K562 (cell line): ENCODE results near the gene BACE1-AS. TPM values are rescaled to one million over a fixed set of nuclear protein-coding genes. Genes with fewer than 3 reads are reported as not detected.
A peak's percentile ranks its signal among the peaks of the same experiment; 100 is the strongest.

ENCODE experiments used
- ATAC-seq: fragments of 200-7000 bp; cut with Tn5 transposase; 3 replicates; pipeline ENCODE4 v1.9.1; 2020; ENCODE audit warnings: moderate library complexity
- BruUV-seq: library from RNA; stranded (reverse); fragments of 400-500 nt; replicated peaks from 2 replicates; lab custom pipeline; 2021; lab: Mats Ljungman, UMichigan
- CTCF ChIA-PET: fragments of 300-600 bp; formaldehyde crosslinking; extraction: SDS; loops from one replicate; lab custom pipeline; 2021; ENCODE audit warnings: low intra/inter-chr PET ratio; lab: Yijun Ruan, JAX
- POLR2A ChIA-PET: fragments of 300-600, 350-650 bp; sonication (Branson Sonifier 250); formaldehyde crosslinking; extraction: SDS; loops from one replicate; lab custom pipeline; 2021; ENCODE audit warnings: antibody characterized with exemption, inconsistent platforms; lab: Yijun Ruan, JAX
- DNase-seq, 4 experiments: peaks; one replicate each; pipeline versions ENCODE4 v3.0.0 to v3.0.0-alpha.2; 2011 to 2018; ENCODE audit warnings: low spot score in 3 of 4, mixed read lengths in 3 of 4; ENCODE audit errors: extremely low read depth in 1 of 4
- FAIRE-seq: peaks from 2 replicates; lab custom pipeline; 2011; peaks lifted over from hg19 to GRCh38; lab: Jason Lieb, UNC
- H2AFZ ChIP-seq: 2 replicates; pipeline ENCODE4 v1.6.0; 2011; ENCODE audit warnings: low read depth, low read length, control low read depth, inconsistent platforms
- H3K27ac ChIP-seq: fragments of 200-600 bp; 3 replicates; pipeline ENCODE4 v1.8.0; 2011; ENCODE audit warnings: low read depth, mild to moderate bottlenecking, control low read depth, inconsistent platforms, low read length, moderate library complexity, mixed read lengths; ENCODE audit errors: extremely low read depth
- H3K27me3 ChIP-seq, 2 experiments: fragments of 300-600 bp in 1 of 2; 2 replicates in 1 of 2; 3 replicates in 1 of 2; pipeline versions ENCODE4 v1.6.0 to v1.8.0; 2011; ENCODE audit warnings: inconsistent platforms in 2 of 2, low read length in 2 of 2, mild to moderate bottlenecking in 1 of 2, mixed read lengths in 1 of 2, moderate library complexity in 1 of 2; ENCODE audit not compliant: control insufficient read depth in 2 of 2, insufficient read depth in 2 of 2
- H3K36me3 ChIP-seq: fragments of 300-600 bp; 3 replicates; pipeline ENCODE4 v1.8.0; 2011; ENCODE audit warnings: mild to moderate bottlenecking, low read length, inconsistent platforms; ENCODE audit not compliant: control insufficient read depth, insufficient read depth
- H3K4me1 ChIP-seq, 2 experiments: fragments of 200-600 bp in 1 of 2; replicated peaks in 1 of 2; 2 replicates in 1 of 2; 3 replicates in 1 of 2; pipeline versions ENCODE4 v1.5.1 to v1.8.0; 2011; ENCODE audit warnings: inconsistent platforms in 2 of 2, low read length in 2 of 2, mild to moderate bottlenecking in 1 of 2, mixed read lengths in 1 of 2, moderate library complexity in 1 of 2; ENCODE audit not compliant: control insufficient read depth in 2 of 2, insufficient read depth in 2 of 2
- H3K4me2 ChIP-seq: 2 replicates; pipeline ENCODE4 v1.6.1; 2011; ENCODE audit warnings: low read length, control low read depth, inconsistent platforms, mixed read lengths; ENCODE audit not compliant: insufficient read depth
- H3K4me3 ChIP-seq: fragments of 200-600 bp; sonication (generic), shearing (Covaris generic); 2 replicates; pipeline ENCODE4 v1.5.1; 2016; ENCODE audit warnings: control low read depth, inconsistent platforms
- H3K79me2 ChIP-seq: fragments of 200-600 bp; 3 replicates; pipeline ENCODE4 v1.8.0; 2011; ENCODE audit warnings: low read length, inconsistent platforms; ENCODE audit not compliant: control insufficient read depth, insufficient read depth
- H3K9ac ChIP-seq, 2 experiments: 2 replicates each; pipeline versions ENCODE4 v1.6.0 to v1.6.1; 2011; ENCODE audit warnings: low read depth in 2 of 2, low read length in 2 of 2, control low read depth in 1 of 2, inconsistent platforms in 1 of 2, mild to moderate bottlenecking in 1 of 2, mixed read lengths in 1 of 2; ENCODE audit not compliant: insufficient read depth in 1 of 2
- H3K9me1 ChIP-seq: one replicate; pipeline ENCODE4 v1.6.0; 2011; ENCODE audit warnings: inconsistent platforms, mild to moderate bottlenecking, low read length, moderate library complexity; ENCODE audit not compliant: control insufficient read depth, insufficient read depth
- H3K9me3 ChIP-seq: replicated peaks from 2 replicates; pipeline ENCODE4 v1.5.1; 2011; ENCODE audit warnings: low read depth, low read length, inconsistent platforms; ENCODE audit not compliant: control insufficient read depth, insufficient read depth
- H4K20me1 ChIP-seq: replicated peaks from 2 replicates; pipeline ENCODE4 v1.6.1; 2011; ENCODE audit warnings: low read length, inconsistent platforms, mixed read lengths; ENCODE audit not compliant: control insufficient read depth, insufficient read depth
- CREBBP ChIP-seq: IDR thresholded peaks from one replicate; pipeline ENCODE4 v1.6.1; 2012; ENCODE audit warnings: low read depth, mild to moderate bottlenecking, control low read depth, inconsistent platforms, low read length
- CXXC5 ChIP-seq: fragments of 250-450 bp; sonication (Bioruptor Pico); IDR thresholded peaks from 2 replicates; pipeline ENCODE4 v1.8.0; 2022; ENCODE audit warnings: inconsistent platforms, mild to moderate bottlenecking, moderate library complexity
- PCBP1 ChIP-seq: fragments of 200-400 bp; formaldehyde crosslinking; IDR thresholded peaks from 2 replicates; pipeline ENCODE4 v1.6.1; 2018; ENCODE audit warnings: mild to moderate bottlenecking, low read depth, low read length; ENCODE audit not compliant: poor library complexity, severe bottlenecking
- PHF21A ChIP-seq: fragments of 450-650 bp; IDR thresholded peaks from 2 replicates; pipeline ENCODE4 v1.6.1; 2017; ENCODE audit warnings: low read depth, borderline replicate concordance
- POLR2AphosphoS5 ChIP-seq: IDR thresholded peaks from 2 replicates; pipeline ENCODE4 v1.6.1; 2011; ENCODE audit warnings: mild to moderate bottlenecking, low read depth, low read length, moderate library complexity; ENCODE audit not compliant: control insufficient read depth, insufficient read depth
- STAT6 ChIP-seq: sonication (generic); formaldehyde crosslinking; IDR thresholded peaks from 2 replicates; pipeline ENCODE4 v1.8.1; 2023; ENCODE audit warnings: mild to moderate bottlenecking, missing genetic modification reagents
- WGBS: fragments of 100-300 bp; shearing (Covaris generic); methylation state at CpG from one replicate; pipeline ENCODE4 v1.1.6; 2016; ENCODE audit warnings: low coverage, mixed read lengths; ENCODE audit not compliant: insufficient coverage; ENCODE audit errors: missing lambda C conversion rate; 5-methylcytosine and 5-hydroxymethylcytosine counted together
- in situ Hi-C: fragments of 300-500 bp; cut with MboI; formaldehyde crosslinking; loops from 4 replicates; pipeline ENCODE4 v1.15.0; 2018; ENCODE audit warnings: inconsistent platforms, mixed read lengths
- intact Hi-C: fragments of 100-400 bp; cut with micrococcal nuclease; formaldehyde crosslinking; loops from 2 replicates; pipeline ENCODE4 v1.14.2; 2022
- polyA plus RNA-seq, 8 experiments: library from polyadenylated mRNA; depleted of rRNA in 4 of 8; stranded (reverse) in 5 of 8; unstranded in 3 of 8; fragments of >200 nt; fragmentation: Nextera tagmentation in 2 of 8; fragmentation: Illumina TruSeq in 1 of 8; extraction: Ambion mirVana in 2 of 8; extraction: Trizol in 1 of 8; gene quantifications; 2 replicates each; pipeline versions ENCODE4 v1.2.1 to v1.2.3, GENCODE V29; 2011 to 2014; ENCODE audit warnings: inconsistent platforms in 1 of 8, missing spikeins in 1 of 8
- total RNA-seq, 7 experiments: library from RNA; depleted of rRNA in 6 of 7; stranded (reverse); fragments of >200 nt in 6 of 7; fragmentation: Illumina TruSeq in 2 of 7; extraction: Trizol in 2 of 7; gene quantifications; 2 replicates each; pipeline versions ENCODE4 v1.2.1 to v1.2.3, GENCODE V29; 2011 to 2021; ENCODE audit warnings: low replicate concordance in 1 of 7
- TF ChIP-seq, protein P1 (sequence below): fragments of 250-450 bp; sonication (Bioruptor Pico); IDR thresholded peaks from 2 replicates; pipeline ENCODE4 v1.4.0; 2020; ENCODE audit warnings: mild to moderate bottlenecking
- TF ChIP-seq, protein P2 (sequence below), 2 experiments: IDR thresholded peaks; 2 replicates each; pipeline ENCODE4 v1.6.1; 2012; ENCODE audit warnings: improper control_type of control experiment in 2 of 2, low read depth in 2 of 2, low read length in 2 of 2, borderline replicate concordance in 1 of 2

The BACE1-AS gene
- total and polyA plus RNA-seq, 9 of the 15 experiments (the other 6 are each of a cell fraction or from before 2014, with no cell fraction given): 2.2 to 8.2 (median 3.8) TPM

DNA sequence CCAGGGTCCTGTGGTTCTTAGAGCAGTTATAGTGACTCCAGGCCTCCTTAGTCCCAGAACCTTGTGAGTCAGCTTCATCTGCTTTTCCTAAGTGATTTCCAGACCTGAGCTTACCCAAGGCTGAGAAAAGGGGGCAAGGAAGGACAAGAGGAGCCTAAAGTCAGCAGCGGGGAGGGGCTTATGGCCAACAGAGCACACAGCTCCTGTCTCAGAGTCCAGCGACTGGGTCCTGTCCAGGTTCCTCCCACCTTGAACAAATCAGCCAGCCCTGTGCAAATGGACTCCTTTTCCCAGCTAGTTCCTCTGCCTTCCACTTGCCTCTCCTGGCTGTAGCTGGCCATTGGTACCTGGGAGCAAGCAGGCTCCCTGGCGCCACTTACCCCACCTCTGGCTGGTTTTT, 14.0 kb downstream of the BACE1-AS start:
- DNase-seq (no peak), ATAC-seq (no peak), FAIRE-seq (no peak)
- Histone ChIP-seq H3K9ac (0 out of 4 replicates have a peak overlapping the region, but pooled peaks of 1 of the 2 experiments have one; percentile 33), H3K4me3 (no peak overlapping the region), H4K20me1 (peaks cover 3% of the 10 kb centered on the region; the same call in 1 of the 2 replicates), H2AFZ (no peak overlapping the region), H3K79me2 (no peaks in the 10 kb centered on the region), H3K4me2 (no peak overlapping the region), H3K9me3 (no peaks in the 10 kb centered on the region), H3K36me3 (no peaks in the 10 kb centered on the region), H3K27ac (no peak overlapping the region), H3K9me1 (no peaks in the 10 kb centered on the region), H3K27me3 (peaks cover 26 to 73% of the 10 kb centered on the region in 2 experiments), H3K4me1 (peaks cover 0 to 6% of the 10 kb centered on the region in 2 experiments; a peak in 2 of 5 replicates)
- intact Hi-C loops (no loop called here), in situ Hi-C loops (no loop called here)
- BruUV-seq: no TSS peak
- TF ChIP-seq, protein P1, sequence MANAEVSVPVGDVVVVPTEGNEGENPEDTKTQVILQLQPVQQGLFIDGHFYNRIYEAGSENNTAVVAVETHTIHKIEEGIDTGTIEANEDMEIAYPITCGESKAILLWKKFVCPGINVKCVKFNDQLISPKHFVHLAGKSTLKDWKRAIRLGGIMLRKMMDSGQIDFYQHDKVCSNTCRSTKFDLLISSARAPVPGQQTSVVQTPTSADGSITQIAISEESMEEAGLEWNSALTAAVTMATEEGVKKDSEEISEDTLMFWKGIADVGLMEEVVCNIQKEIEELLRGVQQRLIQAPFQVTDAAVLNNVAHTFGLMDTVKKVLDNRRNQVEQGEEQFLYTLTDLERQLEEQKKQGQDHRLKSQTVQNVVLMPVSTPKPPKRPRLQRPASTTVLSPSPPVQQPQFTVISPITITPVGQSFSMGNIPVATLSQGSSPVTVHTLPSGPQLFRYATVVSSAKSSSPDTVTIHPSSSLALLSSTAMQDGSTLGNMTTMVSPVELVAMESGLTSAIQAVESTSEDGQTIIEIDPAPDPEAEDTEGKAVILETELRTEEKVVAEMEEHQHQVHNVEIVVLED (CRISPR knock-in tag): no peak
- TF ChIP-seq PCBP1: no peak
- no peak for TF ChIP-seq CREBBP
- no peak for TF ChIP-seq PHF21A
- TF ChIP-seq, protein P2, sequence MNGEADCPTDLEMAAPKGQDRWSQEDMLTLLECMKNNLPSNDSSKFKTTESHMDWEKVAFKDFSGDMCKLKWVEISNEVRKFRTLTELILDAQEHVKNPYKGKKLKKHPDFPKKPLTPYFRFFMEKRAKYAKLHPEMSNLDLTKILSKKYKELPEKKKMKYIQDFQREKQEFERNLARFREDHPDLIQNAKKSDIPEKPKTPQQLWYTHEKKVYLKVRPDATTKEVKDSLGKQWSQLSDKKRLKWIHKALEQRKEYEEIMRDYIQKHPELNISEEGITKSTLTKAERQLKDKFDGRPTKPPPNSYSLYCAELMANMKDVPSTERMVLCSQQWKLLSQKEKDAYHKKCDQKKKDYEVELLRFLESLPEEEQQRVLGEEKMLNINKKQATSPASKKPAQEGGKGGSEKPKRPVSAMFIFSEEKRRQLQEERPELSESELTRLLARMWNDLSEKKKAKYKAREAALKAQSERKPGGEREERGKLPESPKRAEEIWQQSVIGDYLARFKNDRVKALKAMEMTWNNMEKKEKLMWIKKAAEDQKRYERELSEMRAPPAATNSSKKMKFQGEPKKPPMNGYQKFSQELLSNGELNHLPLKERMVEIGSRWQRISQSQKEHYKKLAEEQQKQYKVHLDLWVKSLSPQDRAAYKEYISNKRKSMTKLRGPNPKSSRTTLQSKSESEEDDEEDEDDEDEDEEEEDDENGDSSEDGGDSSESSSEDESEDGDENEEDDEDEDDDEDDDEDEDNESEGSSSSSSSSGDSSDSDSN (IDR thresholded peaks at IDR 0.05; ENCODE audit: borderline replicate concordance in 1 of 2, low read depth in 2 of 2, low read length in 2 of 2): no peak
- no peak for TF ChIP-seq STAT6 (CRISPR knock-in tag)
- TF ChIP-seq POLR2AphosphoS5: no peak
- TF ChIP-seq CXXC5 (CRISPR knock-in tag): no peak
- ChIA-PET POLR2A (interaction anchor here (0.6 to 1.0 kb wide), 4 partner anchors 12 to 25 kb away, joined by 3 to 4 read pairs (median 4); partner anchors contain the start of gene CEP164), CTCF (no interaction called here)
- WGBS: 7% methylated on average over 3 of the region's 3 CpGs
